HG03159 (cell line): ENCODE measurements around the gene TMEM255B.
A peak's percentile ranks its signal among the peaks of the same experiment; 100 is the strongest.
"Not testable (repeated sequence)": the region's sequence is repeated elsewhere in the genome, so short reads cannot be mapped to it uniquely, and the experiment has no call there.

Source experiments
- ATAC-seq: cut with Tn5 transposase; IDR thresholded peaks from one replicate; pipeline ENCODE4 v1.9.1; 2021; ENCODE audit warnings: mild to moderate bottlenecking, moderate library complexity; ENCODE audit not compliant: unreplicated experiment

The TMEM255B gene

DNA sequence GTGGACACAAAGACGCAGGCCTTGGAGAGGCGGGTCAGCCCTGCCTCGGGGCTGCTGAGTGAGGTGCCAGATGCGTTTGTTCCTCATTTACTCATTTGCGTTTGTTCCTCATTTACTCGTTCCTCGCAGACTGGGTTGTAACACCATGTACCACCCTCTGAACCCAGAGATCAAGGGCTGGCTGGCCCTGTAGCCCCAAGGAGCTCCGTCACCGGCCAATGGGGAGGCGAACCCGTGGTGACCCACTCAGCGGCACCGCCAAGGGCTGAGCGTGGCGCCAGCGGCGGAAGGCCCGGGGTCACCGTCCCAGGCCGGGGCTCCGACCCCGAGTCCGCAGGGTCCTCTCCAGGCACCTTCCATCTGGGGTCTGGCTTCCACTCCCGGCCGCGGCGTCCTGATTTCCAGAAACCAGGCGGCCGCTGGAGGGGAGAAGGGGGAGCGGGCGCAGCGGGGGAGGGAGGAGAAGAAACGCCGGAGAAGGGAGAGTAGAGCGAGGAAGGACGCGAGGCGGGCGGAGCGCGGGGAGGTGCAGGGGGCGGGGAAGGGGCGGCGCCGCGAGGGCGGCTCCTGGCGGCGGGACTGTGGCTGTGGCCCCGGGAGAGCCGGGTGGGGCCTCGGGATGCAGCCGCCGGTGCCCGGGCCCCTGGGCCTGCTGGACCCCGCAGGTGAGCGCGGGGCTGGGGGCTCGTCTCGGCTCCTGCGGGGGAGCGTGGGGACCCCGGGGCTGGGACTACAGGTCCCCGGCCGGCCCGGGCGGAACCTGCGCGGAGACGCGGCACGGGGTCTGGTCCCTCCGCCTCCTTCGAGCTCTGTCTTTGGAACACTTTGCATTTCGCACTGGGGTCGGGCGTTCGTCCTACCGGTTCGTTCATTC is at the start of gene TMEM255B:
Gene TMEM255B (plus strand): TSS at position 576 of the 874 bp plus-strand sequence. CDS start 44 bp downstream, at position 620.
- peak; percentile 71 for ATAC-seq

- ATAC-seq = no peak
These were observed 36.1 kb upstream of the TMEM255B start for GRCh38 chr13:113722921-113723320.

- no peak for ATAC-seq
These were observed 35.5 kb upstream of the TMEM255B start for GRCh38 chr13:113723410-113724015.

GRCh38 chr13:113724016-113724758 is 34.8 kb upstream of the TMEM255B start:
- ATAC-seq = no peak

DNA sequence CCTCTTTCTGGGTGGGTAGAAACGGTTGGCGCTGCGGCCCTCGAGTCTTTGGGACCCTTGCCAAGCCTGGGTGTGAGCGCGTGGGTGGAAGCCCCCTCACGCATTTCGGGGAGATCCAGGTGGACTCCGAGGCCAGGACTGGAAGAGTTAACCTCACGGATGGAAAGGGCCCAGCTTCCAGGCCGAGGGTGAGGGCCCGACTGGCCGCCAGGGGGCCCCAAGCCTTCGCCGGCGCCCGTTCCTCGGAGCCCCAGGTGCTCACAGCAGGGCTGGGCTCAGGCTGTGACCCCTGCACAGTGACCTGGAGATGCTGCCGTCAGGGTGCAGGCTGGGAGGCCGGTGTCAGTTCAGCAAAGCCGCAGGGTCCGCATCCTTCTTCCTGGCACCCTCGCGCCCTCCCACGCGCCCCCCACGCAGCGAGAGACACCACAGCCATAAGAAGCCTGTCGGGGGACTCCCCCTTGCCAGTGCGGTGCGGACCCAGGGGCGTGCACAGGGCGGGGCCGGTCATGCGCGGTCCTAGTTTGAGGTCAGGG is 34.2 kb upstream of the TMEM255B start:
- peak; percentile 75 for ATAC-seq

DNA sequence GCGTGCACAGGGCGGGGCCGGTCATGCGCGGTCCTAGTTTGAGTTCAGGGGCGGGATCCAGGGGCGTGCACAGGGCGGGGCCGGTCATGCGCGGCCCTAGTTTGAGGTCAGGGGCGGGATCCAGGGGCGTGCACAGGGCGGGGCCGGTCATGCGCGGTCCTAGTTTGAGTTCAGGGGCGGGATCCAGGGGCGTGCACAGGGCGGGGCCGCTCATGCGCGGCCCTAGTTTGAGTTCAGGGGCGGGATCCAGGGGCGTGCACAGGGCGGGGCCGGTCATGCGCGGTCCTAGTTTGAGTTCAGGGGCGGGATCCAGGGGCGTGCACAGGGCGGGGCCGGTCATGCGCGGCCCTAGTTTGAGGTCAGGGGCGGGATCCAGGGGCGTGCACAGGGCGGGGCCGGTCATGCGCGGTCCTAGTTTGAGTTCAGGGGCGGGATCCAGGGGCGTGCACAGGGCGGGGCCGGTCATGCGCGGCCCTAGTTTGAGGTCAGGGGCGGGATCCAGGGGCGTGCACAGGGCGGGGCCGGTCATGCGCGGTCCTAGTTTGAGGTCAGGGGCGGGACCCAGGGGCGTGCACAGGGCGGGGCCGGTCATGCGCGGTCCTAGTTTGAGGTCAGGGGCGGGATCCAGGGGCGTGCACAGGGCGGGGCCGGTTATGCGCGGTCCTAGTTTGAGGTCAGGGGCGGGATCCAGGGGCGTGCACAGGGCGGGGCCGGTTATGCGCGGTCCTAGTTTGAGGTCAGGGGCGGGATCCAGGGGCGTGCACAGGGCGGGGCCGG is 33.5 kb upstream of the TMEM255B start:
- ATAC-seq = not testable (repeated sequence)

DNA sequence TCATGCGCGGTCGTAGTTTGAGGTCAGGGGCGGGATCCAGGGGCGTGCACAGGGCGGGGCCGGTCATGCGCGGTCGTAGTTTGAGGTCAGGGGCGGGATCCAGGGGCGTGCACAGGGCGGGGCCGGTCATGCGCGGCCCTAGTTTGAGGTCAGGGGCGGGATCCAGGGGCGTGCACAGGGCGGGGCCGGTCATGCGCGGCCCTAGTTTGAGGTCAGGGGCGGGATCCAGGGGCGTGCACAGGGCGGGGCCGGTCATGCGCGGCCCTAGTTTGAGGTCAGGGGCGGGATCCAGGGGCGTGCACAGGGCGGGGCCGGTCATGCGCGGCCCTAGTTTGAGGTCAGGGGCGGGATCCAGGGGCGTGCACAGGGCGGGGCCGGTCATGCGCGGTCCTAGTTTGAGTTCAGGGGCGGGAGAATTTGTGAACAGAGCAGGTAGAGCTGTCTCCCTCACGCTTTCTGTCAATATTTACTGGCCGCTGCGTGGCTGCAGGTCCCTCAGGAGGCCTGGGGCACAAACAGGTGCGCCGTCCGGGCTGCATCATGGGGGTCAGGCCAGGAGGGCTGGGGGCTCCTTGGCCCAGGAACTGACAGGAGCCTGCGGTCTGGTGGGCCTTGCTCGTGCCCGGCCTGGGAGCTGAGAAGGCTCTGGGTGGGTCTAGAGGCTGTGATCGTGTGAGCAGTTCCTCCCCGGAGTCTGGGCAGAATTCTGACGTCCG is 32.8 kb upstream of the TMEM255B start:
- not testable (repeated sequence) for ATAC-seq

DNA sequence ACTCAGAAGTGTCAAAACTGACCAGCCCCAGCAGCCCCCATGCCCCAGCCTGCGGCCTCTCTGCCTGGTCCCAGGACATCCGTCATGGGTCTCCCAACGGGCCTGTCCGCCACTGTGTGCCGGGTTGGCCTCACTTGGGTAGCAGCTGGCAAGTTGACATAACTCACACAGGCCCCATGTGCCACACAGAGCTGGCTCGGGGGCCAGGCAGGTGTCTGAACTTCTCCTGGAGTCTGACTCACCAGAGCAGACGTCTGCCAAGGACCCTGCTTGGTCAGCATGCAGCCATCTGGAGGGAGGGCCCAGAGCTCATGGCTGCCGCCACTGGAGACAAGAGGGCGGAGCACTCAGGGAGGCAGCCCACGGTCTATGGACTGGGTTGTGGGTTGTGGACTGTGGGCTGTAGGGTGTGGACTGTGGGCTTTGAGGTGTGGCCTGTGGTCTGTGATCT is 32.0 kb upstream of the TMEM255B start:
- ATAC-seq = no peak

GRCh38 chr13:113728571-113729054 is 30.4 kb upstream of the TMEM255B start:
- no peak for ATAC-seq

GRCh38 chr13:113729187-113730019 is 29.6 kb upstream of the TMEM255B start:
- ATAC-seq = no peak

- no peak for ATAC-seq
These were observed 28.8 kb upstream of the TMEM255B start for GRCh38 chr13:113730258-113730691.

GRCh38 chr13:113730831-113731191 is 28.2 kb upstream of the TMEM255B start:
- no peak for ATAC-seq

DNA sequence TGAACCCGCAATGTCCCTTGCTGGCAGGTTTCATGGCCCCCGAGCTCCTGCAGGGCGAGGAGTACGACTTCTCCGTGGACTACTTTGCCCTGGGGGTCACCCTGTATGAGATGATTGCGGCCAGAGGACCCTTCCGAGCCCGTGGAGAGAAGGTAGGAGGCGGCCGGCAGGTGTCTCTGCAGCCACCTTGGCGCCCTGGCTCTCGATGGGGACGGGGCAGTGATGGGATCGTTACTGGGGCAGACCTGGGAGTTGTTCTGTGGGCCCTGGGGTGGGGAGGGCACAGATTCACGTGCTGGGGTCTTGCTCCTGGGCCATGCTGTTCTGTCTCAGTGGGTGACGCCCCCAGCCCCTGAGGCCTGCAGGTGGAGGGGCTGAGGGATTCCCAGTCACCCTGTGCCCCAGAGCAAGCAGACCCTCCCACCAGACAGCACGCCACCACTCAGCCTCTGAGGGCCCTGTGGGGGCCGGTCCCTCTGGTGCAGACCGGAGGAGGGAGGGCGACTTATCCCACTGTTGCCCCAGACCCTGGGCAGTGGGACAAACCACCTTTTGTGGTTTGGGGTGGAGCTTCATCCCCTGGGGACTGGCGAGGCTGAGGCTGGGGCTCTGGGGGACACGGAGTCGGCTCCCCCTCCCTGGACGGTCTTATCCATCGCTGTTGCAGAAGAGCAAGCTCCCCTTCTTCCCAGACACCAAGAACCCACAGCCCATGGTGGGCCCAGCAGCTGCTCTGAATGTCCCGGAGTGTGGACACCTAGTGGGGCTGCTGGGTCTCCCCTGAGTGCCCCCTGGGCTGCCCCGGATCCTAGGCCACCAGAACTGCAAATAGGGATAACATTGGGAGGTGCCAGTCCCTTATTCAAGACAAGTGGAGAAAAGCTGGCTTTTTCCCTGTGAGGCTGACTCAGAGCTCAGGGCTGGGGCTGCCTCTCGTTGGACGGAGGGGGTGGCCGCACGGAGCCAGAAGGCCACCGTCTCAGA is 27.5 kb upstream of the TMEM255B start:
- no peak for ATAC-seq

GRCh38 chr13:113732176-113732960 is 26.7 kb upstream of the TMEM255B start:
- no peak for ATAC-seq

- no peak for ATAC-seq
These were observed 25.8 kb upstream of the TMEM255B start for GRCh38 chr13:113732961-113733950.
